OCI-LY7 (cell line): ENCODE results near the gene KCNJ5. TPM values are rescaled to one million over a fixed set of nuclear protein-coding genes. Genes with fewer than 3 reads are reported as not detected.

ENCODE experiments used
- BruUV-seq: library from RNA; stranded (reverse); fragments of 400-500 nt; replicated peaks from 2 replicates; lab custom pipeline; 2021; lab: Mats Ljungman, UMichigan
- CTCF ChIA-PET: fragments of 300-600 bp; sonication (Branson Sonifier 250); formaldehyde crosslinking; loops from one replicate; lab custom pipeline; 2022; ENCODE audit warnings: antibody characterized with exemption; ENCODE audit not compliant: unreplicated experiment; lab: Charles Lee
- POLR2A ChIA-PET: fragments of 300-600 bp; sonication (Branson Sonifier 250); formaldehyde crosslinking; loops from one replicate; lab custom pipeline; 2022; ENCODE audit warnings: antibody characterized with exemption; lab: Charles Lee
- DNase-seq: peaks from one replicate; pipeline ENCODE4 v3.0.0-alpha.2; 2015; ENCODE audit warnings: low spot score
- H2AFZ ChIP-seq: fragments of 200-600 bp; sonication (generic), shearing (Covaris generic); 2 replicates; pipeline ENCODE4 v1.6.1; 2014; ENCODE audit warnings: mild to moderate bottlenecking, antibody characterized with exemption, low read length, moderate library complexity
- H3K27ac ChIP-seq: fragments of 200-600 bp; sonication (generic); 2 replicates; pipeline ENCODE4 v1.5.1; 2014; ENCODE audit warnings: mixed run types, low read depth, mild to moderate bottlenecking, moderate library complexity, low read length, inconsistent platforms; ENCODE audit not compliant: poor library complexity, severe bottlenecking
- H3K36me3 ChIP-seq: fragments of 200-600 bp; sonication (generic); 2 replicates; pipeline ENCODE4 v1.6.1; 2014; ENCODE audit warnings: mild to moderate bottlenecking, antibody characterized with exemption, low read length, moderate library complexity, mixed read lengths; ENCODE audit not compliant: insufficient read depth
- H3K4me1 ChIP-seq: fragments of 200-600 bp; sonication (generic); 2 replicates; pipeline ENCODE4 v1.5.1; 2014; ENCODE audit warnings: mild to moderate bottlenecking, low read length; ENCODE audit not compliant: insufficient read depth, poor library complexity, severe bottlenecking
- H3K4me2 ChIP-seq: fragments of 200-600 bp; sonication (generic); 2 replicates; pipeline ENCODE4 v1.6.1; 2014; ENCODE audit warnings: mild to moderate bottlenecking, low read length
- H3K4me3 ChIP-seq: fragments of 200-600 bp; sonication (generic); 2 replicates; pipeline ENCODE4 v1.5.1; 2014; ENCODE audit warnings: mild to moderate bottlenecking, low read depth, low read length; ENCODE audit not compliant: poor library complexity, severe bottlenecking
- H3K79me2 ChIP-seq: fragments of 200-600 bp; sonication (generic); 2 replicates; pipeline ENCODE4 v1.6.1; 2016; ENCODE audit warnings: low read depth, mild to moderate bottlenecking, low read length, moderate library complexity, mixed read lengths; ENCODE audit not compliant: insufficient read depth
- H3K9me2 ChIP-seq: fragments of 200-600 bp; sonication (generic); 2 replicates; pipeline ENCODE4 v1.6.1; 2016; ENCODE audit warnings: mild to moderate bottlenecking, low read length, mixed read lengths; ENCODE audit not compliant: insufficient read depth
- H3K9me3 ChIP-seq: fragments of 200-600 bp; sonication (generic); 2 replicates; pipeline ENCODE4 v1.6.1; 2014; ENCODE audit warnings: mild to moderate bottlenecking, mixed run types, low read length, mixed read lengths
- H4K20me1 ChIP-seq: fragments of 200-600 bp; sonication (generic); 2 replicates; pipeline ENCODE4 v1.6.1; 2014; ENCODE audit warnings: mild to moderate bottlenecking, antibody characterized with exemption, low read length, moderate library complexity, mixed read lengths; ENCODE audit not compliant: insufficient read depth
- CTCF ChIP-seq: fragments of 200-600 bp; sonication (generic); conservative IDR thresholded peaks from 2 replicates; pipeline ENCODE4 v1.5.1; 2014; ENCODE audit warnings: mild to moderate bottlenecking, antibody characterized with exemption, low read length, moderate library complexity, mixed read lengths
- EZH2phosphoT487 ChIP-seq: fragments of 200-600 bp; sonication (generic); IDR thresholded peaks from 2 replicates; pipeline ENCODE4 v1.6.1; 2018; ENCODE audit warnings: low read depth, borderline replicate concordance, mild to moderate bottlenecking, mixed run types, antibody characterized with exemption, low read length, moderate library complexity, mixed read lengths
- intact Hi-C: fragments of 100-400 bp; cut with micrococcal nuclease; formaldehyde crosslinking; loops from one replicate; pipeline ENCODE4 v1.10.0; 2022; ENCODE audit not compliant: unreplicated experiment
- total RNA-seq, 2 experiments: library from RNA; depleted of rRNA in 1 of 2; stranded (reverse); fragments of >200 nt in 1 of 2; shearing (Covaris generic) in 1 of 2; gene quantifications; 2 replicates each; pipeline ENCODE4 v1.2.3, GENCODE V29; 2014 to 2022

KCNJ5 gene
- total RNA-seq, 2 experiments from 2014 or later: not detected

GRCh38 chr11:128961645-128962044 is 70.5 kb downstream of the KCNJ5 start:
- Histone ChIP-seq H2AFZ (no peak overlapping the region), H3K79me2 (no peaks in the 10 kb centered on the region), H3K9me3 (no peaks in the 10 kb centered on the region), H3K27ac (no peak overlapping the region), H3K36me3 (no peaks in the 10 kb centered on the region), H4K20me1 (no peaks in the 10 kb centered on the region), H3K9me2 (no peaks in the 10 kb centered on the region), H3K4me1 (no peaks in the 10 kb centered on the region), H3K4me3 (no peak overlapping the region), H3K4me2 (no peak overlapping the region)
- no TSS peak for BruUV-seq
- TF ChIP-seq CTCF (no peak), EZH2phosphoT487 (no peak)
- DNase-seq: no peak
- ChIA-PET POLR2A (no interaction called here), CTCF (no interaction called here)
- intact Hi-C loops: no loop called here

DNA sequence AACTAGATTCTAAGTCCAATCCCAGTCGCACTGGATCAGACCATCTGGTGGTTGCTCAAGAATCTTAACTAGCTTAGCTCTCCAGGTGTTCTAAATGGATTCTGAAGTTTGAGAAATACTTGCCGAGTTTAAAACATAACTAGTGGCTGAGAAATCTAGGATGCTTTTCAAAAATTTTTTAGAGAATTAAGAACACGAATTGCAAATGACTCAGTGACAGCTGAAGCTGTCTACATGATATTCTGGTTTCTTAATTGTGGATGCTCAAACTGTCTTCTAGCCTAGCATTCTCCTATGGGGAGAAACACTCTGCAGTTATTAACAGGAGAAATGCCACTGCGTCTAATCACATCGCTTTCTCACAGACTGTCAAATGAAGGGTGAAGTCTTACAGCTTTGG is 71.7 kb downstream of the KCNJ5 start:
- H3K4me1 ChIP-seq: no peaks in the 10 kb centered on the region
- no peak for DNase-seq
- H3K27ac ChIP-seq: no peak overlapping the region
- no peaks in the 10 kb centered on the region for H3K79me2 ChIP-seq
- intact Hi-C loops: no loop called here
- CTCF ChIA-PET: no interaction called here
- no peak overlapping the region for H3K4me2 ChIP-seq
- H3K4me3 ChIP-seq: no peak overlapping the region
- no peaks in the 10 kb centered on the region for H3K9me3 ChIP-seq
- H3K36me3 ChIP-seq: no peaks in the 10 kb centered on the region
- POLR2A ChIA-PET: interaction anchor here (0.7 kb wide), 1 partner anchor 14 kb away, joined by 3 read pairs; no protein-coding TSS in a partner anchor
- H4K20me1 ChIP-seq: no peaks in the 10 kb centered on the region
- TF ChIP-seq CTCF: no peak
- TF ChIP-seq EZH2phosphoT487: no peak
- no peak overlapping the region for H2AFZ ChIP-seq
- BruUV-seq: no TSS peak
- H3K9me2 ChIP-seq: no peaks in the 10 kb centered on the region

DNA sequence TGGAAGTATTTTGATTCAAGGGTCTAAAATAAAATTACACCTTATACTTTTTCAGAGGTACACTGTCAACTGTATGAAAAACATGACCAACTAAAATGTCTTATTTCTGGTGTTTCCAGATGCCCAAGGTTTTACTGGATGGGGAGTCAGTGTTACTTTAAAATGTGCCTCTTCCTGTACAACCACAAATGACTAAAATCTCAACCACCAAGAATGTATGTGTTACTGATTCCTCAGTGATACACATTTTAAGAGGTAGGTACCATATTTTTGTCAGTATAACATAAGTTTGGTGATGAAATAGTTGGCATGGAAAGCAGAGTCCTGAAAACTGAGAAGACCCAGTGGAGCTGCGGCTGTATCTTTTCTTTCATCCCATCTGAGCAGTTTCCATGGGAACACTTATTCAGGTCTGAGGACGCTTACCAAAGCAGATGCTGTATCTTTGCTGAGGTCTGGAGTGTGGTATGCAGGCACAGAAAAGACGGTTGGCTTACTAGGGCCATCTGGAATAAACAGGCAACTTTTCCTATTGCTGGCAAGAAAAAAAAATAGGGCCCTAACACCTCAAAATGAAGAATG is 72.7 kb downstream of the KCNJ5 start:
- POLR2A ChIA-PET: no interaction called here
- Histone ChIP-seq H3K9me3 (no peaks in the 10 kb centered on the region), H3K4me2 (no peak overlapping the region), H3K36me3 (no peaks in the 10 kb centered on the region), H3K4me3 (no peak overlapping the region), H3K79me2 (no peaks in the 10 kb centered on the region), H4K20me1 (no peaks in the 10 kb centered on the region), H3K9me2 (no peaks in the 10 kb centered on the region), H2AFZ (no peak overlapping the region), H3K4me1 (no peaks in the 10 kb centered on the region), H3K27ac (no peak overlapping the region)
- DNase-seq: no peak
- intact Hi-C loops: no loop called here
- no peak for TF ChIP-seq CTCF
- TF ChIP-seq EZH2phosphoT487: no peak
- no TSS peak for BruUV-seq
- CTCF ChIA-PET: no interaction called here
